OCI-M2 (cell line): Measurements from ENCODE around the gene MFGE8.

ENCODE experiments used
- DNase-seq: peaks from one replicate; lab custom pipeline; 2025; ENCODE audit not compliant: unreplicated experiment; lab: John Stamatoyannopoulos, UW

MFGE8 gene

DNA sequence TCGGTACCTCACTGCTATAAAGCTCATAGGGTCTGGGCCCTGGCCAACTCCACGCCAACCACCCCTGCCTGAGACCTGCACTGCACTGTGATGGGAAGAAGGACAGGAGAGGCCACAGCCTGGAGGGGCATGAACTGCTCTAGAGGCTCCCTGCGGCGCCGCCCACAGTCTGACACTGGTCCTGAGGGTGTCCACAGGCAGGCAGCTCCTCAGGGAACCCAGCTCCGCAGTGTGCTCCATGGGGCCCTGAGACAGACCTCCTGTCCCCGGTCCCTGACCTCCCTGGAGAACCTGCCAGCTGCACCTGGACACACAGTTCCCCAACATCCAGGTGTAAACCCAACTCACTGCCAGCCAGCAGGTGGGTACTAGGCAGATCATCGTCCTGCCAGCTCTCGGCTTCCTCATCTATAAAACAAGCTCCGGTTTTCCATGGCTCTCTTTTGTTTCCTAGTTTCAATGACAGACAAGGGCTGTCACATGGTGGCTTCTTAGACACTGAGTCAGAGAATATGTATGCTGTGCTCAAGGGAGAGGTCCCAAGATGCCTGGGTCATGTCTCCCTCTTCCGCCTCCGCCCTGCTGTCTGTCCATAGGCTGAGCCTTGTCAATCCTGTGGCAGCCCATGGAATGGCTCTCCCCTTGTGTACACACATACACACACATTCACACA, 12.7 kb downstream of the MFGE8 start:
- no peak for DNase-seq

DNA sequence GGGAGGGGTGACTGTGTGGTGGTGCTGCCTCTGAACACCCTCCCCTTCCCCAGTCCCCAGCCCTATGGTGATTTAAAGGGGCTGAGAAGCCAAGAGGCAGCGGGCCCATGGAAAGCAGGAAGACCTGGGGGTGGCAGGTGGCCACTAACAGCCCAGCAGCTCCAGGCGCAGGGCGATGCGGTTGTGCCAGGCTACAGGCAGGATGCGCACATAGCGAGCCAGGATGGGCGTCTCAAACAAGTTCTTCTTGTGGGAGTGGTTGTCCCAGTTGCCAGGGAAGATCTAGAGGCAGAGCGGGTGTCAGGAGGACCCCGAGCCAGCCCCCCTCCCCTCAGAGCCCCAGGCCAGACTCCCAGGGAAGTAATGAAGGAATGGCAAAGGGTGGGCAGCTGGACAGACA, 13.9 kb downstream of the MFGE8 start:
- no peak for DNase-seq

DNA sequence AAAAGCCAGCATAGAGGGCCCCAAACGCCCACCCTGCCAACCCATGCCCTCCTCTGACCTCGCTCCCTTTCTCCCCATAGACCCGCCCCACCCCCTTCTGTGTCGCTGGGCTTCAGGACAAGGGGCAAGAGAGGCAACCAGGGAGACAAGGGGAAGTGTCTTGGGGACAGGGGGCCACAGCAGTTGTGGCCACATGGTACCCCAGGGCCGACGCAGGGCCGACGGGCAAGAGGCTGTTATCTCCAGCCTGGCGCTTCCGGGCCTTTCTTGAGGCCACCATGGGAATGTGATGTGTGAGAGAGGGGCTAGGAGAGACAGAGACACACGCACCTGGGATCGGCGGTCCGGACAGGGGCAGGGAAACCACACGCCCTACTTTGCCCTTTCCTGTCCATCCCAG, 14.4 kb downstream of the MFGE8 start:
- DNase-seq = no peak

DNA sequence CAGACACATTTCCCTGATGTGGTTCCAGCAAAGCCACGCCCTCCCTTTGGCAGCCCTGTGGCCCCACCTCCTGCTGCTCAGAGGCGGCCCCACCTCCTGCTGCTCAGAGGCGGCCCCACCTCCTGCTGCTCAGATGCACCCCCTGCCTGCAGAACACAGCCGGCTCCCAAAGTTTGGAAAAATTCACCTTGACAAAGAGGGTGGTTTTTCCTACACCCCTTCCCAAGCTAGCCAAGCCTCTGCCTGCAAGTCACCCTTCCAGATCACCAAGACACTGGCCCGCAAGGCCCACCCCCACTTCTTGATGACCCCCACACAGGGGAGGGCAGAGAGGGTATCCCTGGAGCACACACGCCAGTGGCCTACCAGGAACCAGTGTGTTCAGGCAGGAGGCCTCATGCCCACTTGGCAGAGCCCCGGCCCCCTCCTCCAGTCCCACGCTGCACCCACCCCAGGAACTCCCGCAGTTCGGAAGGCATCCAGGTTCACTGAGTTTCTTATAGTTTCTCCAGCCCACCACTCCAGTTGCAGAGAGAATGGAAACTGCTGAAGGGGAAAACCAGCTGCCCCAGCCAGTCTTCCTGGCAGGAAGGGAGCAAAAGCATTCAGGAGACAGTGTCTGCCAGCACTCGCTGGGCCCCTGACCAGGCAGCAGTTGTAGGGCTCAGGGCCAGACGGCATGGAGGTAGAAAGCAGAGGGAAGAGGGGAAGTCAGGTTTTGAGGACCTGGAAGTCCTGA, 15.6 kb downstream of the MFGE8 start:
- DNase-seq = no peak

DNA sequence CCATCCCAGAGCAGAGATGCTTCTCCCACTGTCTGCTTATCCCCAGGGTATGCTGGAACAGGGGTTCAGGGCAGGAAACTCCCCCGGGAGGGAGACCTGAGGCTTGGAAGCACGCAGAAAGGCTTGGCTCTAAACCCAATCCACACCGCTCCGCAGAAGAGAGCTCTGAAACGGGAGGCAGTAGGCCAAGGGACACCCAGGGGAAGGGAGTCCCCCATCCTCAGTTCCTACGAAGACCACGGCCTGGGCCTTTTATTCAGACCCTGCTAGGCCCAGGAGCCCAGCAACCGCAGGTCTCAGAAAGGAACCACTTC, 16.1 kb downstream of the MFGE8 start:
- no peak for DNase-seq

DNA sequence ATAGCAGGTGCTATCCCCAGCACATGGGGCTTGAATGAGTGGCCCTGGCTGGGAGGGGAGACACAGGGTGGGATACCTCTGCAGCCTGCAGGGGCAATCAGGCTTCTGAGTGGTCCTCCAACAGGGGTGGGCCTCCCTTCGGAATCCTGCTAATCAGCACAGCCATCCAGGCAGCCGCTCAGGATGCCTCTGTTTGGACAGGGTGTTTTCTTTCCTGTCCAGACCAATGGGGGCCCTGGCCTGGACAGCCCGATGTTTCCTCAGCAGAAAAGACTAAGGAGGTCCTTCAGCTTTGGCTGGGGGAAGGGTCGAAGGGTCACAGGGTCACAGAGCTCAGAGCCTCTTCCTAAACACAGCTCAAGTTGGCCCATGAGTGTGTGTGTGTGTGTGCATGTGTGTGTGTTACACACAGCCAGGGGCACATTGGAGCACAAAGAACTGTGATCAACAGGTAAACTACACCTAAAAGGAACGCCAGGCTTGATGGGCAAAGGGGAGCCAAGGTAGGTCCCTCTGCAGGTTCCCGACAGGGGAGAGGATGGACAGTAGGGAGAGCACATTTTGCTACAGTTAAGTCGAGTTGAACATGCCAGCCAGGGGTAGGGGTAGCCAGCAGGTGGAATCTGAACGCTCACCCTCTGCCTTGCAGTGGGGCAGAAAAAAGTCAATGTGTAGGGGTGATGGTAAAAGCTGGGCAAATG, 16.7 kb downstream of the MFGE8 start:
- no peak for DNase-seq

DNA sequence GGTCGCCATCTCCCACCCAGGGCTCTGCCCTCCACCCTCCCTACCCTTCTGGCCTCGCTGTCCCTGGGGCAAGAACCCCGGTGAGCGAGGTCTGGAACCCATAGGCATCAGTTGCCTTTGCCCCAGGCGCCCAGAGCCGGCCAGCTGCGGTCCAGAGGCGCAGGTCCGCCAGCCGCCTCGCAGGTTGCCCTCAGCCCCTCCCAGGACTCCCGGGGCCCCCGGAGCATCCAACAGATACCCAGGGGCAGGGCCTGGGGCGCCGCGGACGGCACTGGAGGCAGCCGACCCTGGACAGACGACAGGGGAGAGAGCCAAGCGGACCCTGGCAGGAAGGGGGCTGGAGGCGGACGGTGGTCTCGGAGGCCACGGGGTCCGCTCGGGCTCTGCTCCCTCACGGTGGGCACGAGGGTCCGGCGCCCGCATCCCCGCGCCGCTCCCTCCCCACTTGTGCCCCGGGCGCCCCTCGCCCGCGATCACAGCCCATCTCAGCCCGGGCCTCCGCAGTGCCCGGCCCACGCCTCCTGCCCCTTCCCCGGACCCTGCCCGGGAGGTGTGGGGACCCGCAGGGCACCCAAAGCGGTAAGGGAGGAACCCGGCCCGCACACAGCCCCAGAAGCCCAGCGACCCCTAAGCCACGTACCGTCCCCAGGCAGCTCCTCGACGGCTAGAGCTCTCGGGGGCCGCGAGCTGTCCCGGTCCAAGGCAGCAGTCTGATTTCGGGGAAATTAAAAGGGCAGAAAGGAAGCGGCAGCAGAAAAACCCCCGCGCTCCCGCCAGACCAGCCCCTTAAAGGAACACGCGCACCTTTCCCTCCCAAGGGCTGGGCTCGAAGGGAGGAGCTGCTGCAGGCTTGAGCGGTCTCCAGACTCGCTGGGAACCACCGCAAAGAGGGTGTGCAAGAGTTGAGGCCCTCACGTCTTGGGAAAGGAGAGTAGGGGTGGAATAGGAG, 18.1 kb downstream of the MFGE8 start, which contains the start of gene HAPLN3:
HAPLN3 (minus strand) TSS at position 726 of the 949 bp plus-strand sequence. CDS start 8,246 bp downstream, outside the sequence.
- DNase-seq = no peak

DNA sequence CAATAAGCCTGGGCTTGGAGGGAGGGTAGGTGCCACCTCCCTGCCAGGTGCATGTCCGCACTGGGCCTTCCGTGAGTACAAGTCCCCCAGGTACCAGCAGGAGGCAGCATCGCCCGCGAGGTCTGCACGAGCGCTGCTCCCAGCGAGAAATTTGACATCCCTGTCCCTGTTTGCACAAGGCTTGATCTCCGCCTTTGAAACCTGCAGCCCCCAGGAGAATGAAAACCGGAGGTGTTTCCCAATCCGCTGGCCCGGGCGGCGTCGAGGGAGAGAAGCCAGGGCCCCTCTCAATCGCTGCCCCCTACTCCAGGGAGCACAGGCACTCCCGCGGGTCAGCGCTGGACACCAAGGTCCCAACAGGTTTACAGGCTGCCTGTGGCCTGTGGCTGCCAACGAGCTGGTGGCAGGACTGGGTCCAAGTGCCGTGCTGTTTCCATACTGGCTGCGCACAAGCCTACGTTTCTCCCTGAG, 18.8 kb downstream of the MFGE8 start:
- no peak for DNase-seq

DNA sequence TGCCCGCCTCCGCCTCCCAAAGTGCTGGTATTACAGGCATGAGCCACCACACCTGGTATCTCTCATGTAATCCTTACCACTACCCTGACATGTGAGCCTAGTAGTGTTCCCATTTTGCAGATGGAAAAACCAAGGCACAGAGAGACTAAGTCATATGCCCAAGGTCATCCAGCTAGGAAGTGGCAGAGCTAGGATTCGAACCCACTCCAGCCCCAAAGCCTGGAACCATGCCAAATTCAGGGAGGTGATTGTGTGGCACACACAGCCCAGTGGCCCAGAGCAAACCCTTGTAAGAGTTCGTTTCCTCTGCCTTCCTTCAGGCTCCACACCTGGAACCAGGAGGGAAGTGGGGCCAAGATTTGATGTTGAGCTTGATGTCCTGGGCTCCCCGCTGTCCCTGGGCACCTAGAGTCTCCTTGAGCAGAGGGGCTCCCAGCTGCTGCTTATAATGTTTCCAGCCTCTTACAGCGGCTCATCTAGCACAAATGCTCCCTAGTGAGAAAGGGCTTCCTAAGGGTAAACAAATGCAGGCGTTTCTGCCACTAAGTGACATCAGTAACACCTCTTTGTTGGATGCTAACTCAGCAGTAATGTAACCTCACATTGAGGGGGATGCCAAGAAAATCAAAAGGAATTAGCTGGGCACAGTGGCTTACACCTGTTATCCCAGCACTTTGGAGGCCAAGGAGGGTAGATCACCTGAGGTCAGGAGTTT, 21.5 kb downstream of the MFGE8 start:
- no peak for DNase-seq

DNA sequence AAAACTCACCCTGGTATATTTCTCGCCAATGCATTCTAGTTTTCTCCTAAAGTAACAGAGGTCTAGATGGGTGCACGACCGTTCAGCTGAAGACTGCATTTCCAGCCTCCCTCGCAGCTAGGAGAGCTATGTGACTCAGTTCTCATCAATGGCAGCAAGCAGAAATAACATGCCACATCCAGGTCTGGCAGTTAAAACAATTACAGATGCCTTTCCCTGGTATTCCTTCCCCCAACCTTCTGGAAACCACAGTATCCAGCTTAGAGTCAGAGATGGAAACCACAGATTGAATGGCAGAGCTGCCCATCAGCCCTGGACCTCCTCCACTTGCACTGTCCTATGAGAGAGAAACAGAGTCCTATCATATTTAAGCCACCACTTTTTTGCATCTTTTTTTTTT, 22.7 kb downstream of the MFGE8 start:
- no peak for DNase-seq

DNA sequence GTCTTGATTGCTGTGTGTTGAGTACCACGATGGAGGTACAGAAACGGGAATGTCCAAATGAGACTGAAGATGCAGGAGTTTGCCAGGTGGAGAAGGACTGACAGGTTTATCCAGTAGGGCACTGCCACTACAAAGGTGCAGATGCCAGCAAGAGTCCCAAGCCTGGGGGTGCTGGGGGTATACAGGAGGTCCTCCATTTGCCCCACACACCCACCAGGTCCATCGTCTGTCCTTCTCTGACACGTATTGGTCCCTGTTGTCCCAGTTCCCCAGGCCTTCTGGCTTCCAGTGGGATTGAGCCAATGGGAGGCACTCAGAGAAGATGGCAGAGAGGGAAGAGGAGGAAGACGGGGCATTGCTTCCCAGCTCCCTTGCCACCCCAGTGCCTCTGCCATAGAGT, 24.5 kb downstream of the MFGE8 start:
- DNase-seq = no peak

DNA sequence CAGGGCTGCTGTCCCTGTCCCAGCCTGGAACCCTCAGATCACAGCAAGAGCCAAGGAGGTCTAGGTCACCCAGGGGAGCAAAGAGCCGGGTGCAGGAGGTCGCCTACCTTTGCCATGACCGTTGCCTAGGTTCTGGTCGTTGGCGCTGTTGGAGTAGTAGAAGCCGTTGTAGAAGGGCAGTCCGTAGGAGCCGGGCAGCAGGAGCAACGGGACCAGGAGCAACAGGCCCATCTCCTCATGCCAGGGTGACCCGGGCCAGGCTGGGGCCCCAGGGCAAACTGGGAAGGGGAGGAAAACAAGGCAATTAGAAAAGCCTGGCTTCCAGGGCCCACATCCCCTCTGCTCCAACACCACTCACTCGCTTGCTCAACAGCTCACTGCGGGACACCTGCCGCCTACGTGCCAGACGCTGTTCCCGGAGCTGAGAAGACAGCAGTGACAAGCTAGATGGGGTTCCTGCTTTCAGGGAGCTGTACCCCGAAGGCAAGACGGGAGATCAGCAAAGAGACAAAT, 26.1 kb downstream of the MFGE8 start:
- DNase-seq = no peak

DNA sequence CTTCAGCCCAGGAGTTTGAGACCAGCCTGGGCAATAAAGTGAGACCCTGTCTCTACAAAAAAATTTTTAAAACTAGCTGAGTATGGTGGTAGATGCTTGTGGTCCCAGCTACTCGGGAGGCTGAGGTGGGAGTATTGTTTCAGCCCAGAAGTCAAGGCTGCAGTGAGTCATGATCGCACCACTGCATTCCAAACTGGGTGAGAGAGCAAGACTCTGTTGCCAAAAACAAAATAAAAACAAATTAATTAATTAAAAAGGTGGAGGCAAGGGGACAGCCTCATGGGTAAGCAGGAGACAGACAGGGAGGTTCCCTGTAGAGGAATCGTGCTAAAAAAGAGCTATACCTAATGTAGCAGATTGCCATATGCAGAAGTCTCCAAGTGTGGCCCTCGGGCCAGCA, 30.4 kb downstream of the MFGE8 start:
- no peak for DNase-seq

DNA sequence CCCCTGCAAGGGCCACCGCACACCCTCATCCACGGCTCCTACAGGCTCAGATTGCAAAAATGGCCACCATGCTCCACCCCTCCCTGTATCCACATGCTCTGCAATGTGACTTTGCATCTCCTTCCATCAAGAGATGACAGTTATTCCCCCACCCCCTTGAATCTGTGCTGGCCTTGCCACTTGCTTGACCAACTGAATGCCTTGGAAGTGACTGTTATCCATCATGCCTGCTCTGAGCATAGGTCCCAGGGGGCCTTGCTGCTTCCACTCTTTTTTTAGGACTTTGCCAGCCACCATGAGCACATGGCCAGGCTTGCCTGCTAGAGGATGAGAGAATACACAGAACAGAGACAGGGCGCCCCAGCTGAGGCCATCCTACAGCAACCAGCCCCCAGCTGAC, 31.4 kb downstream of the MFGE8 start:
- DNase-seq = no peak

DNA sequence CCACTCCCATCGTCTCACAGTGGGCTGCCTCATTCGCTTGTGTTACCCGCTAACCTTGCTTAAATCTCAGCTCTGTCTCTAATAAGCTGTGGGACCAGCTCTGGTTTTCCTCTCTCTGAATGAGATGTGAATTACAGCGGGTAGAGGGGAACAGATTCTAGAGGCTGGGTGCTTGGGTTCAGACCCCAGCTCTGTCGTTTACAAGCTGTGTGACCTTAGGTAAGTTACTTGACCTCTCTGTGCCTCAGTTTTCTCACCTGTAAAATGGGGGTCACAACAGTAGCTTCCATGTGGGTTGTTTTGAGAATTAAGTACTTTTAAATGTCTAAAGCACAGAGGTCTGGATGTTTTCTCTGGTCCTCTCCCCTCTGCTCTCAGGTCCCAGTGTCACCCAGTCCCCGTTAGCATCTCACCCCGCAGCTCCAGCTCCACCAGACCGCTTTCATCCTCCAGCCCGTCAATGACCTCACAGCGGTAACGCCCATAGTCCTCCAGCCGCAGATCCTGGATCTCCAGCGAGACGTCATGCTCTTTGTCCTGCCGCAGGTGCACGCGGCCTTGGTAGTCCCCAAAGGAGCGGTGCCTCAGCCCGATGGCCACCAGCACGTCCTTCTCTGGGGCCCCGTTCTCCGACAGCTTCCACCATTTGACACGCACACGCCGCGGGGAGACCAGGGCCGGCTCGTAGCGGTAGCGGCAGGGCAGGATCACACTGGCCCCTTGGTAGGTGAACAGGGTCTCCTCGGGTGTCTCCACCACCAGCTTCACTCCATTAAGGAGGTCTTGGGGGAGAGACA, 32.0 kb downstream of the MFGE8 start:
- no peak for DNase-seq

DNA sequence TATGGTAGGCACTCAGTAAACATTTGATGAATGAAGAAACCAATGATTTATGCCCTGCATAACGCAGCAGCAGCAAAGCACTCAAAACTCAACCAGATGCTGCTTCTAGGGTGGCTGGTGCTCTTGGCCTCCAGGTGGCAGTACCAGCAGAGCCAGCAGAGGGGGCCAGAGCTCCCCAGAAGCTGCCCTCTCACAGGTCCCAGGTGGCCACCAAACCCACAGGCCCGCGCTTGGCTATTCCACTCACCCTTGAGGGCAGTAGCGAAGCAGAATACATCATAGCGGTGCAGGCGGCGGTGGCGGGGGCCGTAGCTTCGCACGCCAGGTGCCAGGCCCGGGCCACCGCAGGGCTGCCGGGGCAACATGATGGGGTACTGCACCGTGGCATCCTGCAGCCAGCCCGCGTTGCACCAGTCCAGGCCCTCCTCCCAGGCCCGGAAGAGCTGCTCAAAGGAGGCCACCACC, 34.4 kb downstream of the MFGE8 start:
- DNase-seq = no peak

DNA sequence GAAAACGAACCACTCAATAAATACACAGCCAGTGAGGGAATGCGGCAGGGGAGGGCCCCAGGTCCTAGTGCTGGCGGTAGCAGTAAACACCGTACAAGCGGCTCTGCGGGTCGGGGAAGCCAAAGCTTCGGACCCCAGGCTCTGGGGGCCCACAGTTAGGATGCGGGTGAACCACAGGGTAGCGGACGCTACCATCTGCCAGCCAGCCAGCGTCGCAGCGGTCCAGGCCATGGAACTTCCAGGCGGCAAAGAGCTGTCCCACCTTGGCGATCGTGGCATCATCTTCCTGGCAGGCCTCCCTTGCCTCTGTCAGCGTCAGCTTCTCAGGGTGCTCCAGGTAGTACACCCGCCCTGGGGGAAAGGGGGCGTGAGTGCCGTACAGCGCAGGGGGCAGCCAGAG, 35.3 kb downstream of the MFGE8 start:
- no peak for DNase-seq

DNA sequence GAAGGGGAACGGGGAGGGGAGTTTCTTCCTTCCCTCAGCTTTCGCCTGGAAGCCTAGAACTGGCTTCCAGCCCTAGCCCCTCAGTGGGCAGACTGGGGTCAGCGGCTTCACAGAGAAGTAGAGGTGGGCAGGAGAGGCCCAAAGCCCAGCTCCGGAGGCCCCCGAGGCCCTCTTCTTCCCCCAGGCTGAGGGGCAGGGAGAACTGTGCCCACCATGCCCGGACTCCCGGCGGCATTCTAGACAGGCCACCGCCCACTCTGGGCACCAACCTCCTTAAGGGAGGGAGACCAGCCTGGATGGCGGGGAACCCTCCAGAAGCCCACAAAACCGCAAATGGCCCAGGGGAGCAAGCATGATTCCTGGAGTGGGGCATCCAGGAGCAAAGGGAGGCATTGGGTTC, 35.8 kb downstream of the MFGE8 start:
- no peak for DNase-seq

DNA sequence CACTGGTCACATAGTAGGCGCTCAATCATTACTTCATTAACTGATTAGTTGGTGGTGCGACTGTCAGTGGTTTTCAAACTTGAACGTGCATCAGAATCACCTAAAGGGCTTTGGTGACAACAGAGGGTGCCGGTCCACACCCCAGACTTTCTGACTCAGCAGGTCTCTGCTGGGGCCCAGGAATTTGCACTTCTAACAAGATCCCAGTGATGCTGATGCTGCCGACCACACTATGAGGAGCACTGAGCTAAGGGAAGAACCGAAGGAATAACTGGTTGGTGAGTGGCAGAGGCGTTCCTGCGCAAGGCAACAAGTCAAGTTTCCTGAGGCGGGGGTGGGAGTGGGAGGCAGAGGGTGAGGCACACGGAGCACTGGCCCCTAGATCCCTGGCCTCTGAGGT, 36.6 kb downstream of the MFGE8 start:
- no peak for DNase-seq
